Measurements from ENCODE around the gene OR10A5. TPM values are rescaled to one million over a fixed set of nuclear protein-coding genes. Genes with fewer than 3 reads are reported as not detected.

The OR10A5 gene
- total and polyA plus RNA-seq, 2 experiments from 2014 or later, result not detected

- Histone ChIP-seq H3K4me1 (ENCODE audit: low read depth) (no peaks in the 10 kb centered on the region), H3K9me3 (ENCODE audit: low read depth) (no peaks in the 10 kb centered on the region), H3K36me3 (no peaks in the 10 kb centered on the region), H3K27ac (no peak overlapping the region), H3K27me3 (no peaks in the 10 kb centered on the region), H3K4me3 (no peak overlapping the region)
- no peak for DNase-seq (ENCODE audit: low read depth in 1 of 2, low spot score in 1 of 2)
- no peak for TF ChIP-seq CTCF (IDR thresholded peaks at IDR 0.05; ENCODE audit: low read depth, low read length)
These were observed 26.5 kb upstream of the OR10A5 start for GRCh38 chr11:6818967-6819366.

GRCh38 chr11:6824136-6824823, 21.2 kb upstream of the OR10A5 start:
- H3K4me1 ChIP-seq (ENCODE audit: low read depth), result no peaks in the 10 kb centered on the region
- no peak overlapping the region for H3K4me3 ChIP-seq
- no peak overlapping the region for H3K27ac ChIP-seq
- no peaks in the 10 kb centered on the region for H3K36me3 ChIP-seq
- no peaks in the 10 kb centered on the region for H3K9me3 ChIP-seq (ENCODE audit: low read depth)
- no peak for TF ChIP-seq CTCF (IDR thresholded peaks at IDR 0.05; ENCODE audit: low read depth, low read length)
- no peak for DNase-seq (ENCODE audit: low read depth in 1 of 2, low spot score in 1 of 2)
- no peaks in the 10 kb centered on the region for H3K27me3 ChIP-seq

- no peak for DNase-seq (ENCODE audit: low read depth in 1 of 2, low spot score in 1 of 2)
These were observed 20.2 kb upstream of the OR10A5 start for GRCh38 chr11:6825231-6825744.

GRCh38 chr11:6828103-6828502, 17.4 kb upstream of the OR10A5 start:
- Histone ChIP-seq H3K4me3 (no peak overlapping the region), H3K27me3 (no peaks in the 10 kb centered on the region), H3K4me1 (ENCODE audit: low read depth) (no peaks in the 10 kb centered on the region), H3K27ac (no peak overlapping the region), H3K9me3 (ENCODE audit: low read depth) (no peaks in the 10 kb centered on the region), H3K36me3 (no peaks in the 10 kb centered on the region)
- no peak for DNase-seq (ENCODE audit: low read depth in 1 of 2, low spot score in 1 of 2)
- no peak for TF ChIP-seq CTCF (IDR thresholded peaks at IDR 0.05; ENCODE audit: low read depth, low read length)

More at GRCh38 chr11:6825231-6825744, 20.2 kb upstream of the OR10A5 start:
- Histone ChIP-seq H3K27me3 (no peaks in the 10 kb centered on the region), H3K9me3 (ENCODE audit: low read depth) (no peaks in the 10 kb centered on the region), H3K4me3 (no peak overlapping the region), H3K36me3 (no peaks in the 10 kb centered on the region), H3K4me1 (ENCODE audit: low read depth) (no peaks in the 10 kb centered on the region), H3K27ac (no peak overlapping the region)
- TF ChIP-seq CTCF (IDR thresholded peaks at IDR 0.05; ENCODE audit: low read depth, low read length), result no peak

- Histone ChIP-seq H3K27me3 (no peaks in the 10 kb centered on the region), H3K9me3 (ENCODE audit: low read depth) (no peaks in the 10 kb centered on the region), H3K4me1 (ENCODE audit: low read depth) (no peaks in the 10 kb centered on the region), H3K4me3 (no peak overlapping the region), H3K36me3 (no peaks in the 10 kb centered on the region), H3K27ac (no peak overlapping the region)
- no peak for TF ChIP-seq CTCF (IDR thresholded peaks at IDR 0.05; ENCODE audit: low read depth, low read length)
- no peak for DNase-seq (ENCODE audit: low read depth in 1 of 2, low spot score in 1 of 2)
These were observed 12.1 kb upstream of the OR10A5 start for GRCh38 chr11:6833356-6833755.
